Ishikawa (cell line): ENCODE measurements around the gene PHC1.

Source experiments
- CEBPB ChIP-seq: IDR thresholded peaks from 2 replicates; pipeline ENCODE4 v1.6.1; 2012
- CREB1 ChIP-seq: IDR thresholded peaks from 2 replicates; pipeline ENCODE4 v1.6.1; 2012; ENCODE audit warnings: low read depth
- EGR1 ChIP-seq: IDR thresholded peaks from 2 replicates; pipeline ENCODE4 v1.6.1; 2012
- EP300 ChIP-seq: IDR thresholded peaks from 2 replicates; pipeline ENCODE4 v1.6.1; 2012; ENCODE audit warnings: borderline replicate concordance
- FOXM1 ChIP-seq: IDR thresholded peaks from 2 replicates; pipeline ENCODE4 v1.6.1; 2012; ENCODE audit warnings: low read depth, borderline replicate concordance
- NFIC ChIP-seq: IDR thresholded peaks from 2 replicates; pipeline ENCODE4 v1.6.1; 2012
- RAD21 ChIP-seq: IDR thresholded peaks from 2 replicates; pipeline ENCODE4 v1.6.1; 2012; ENCODE audit warnings: low read depth
- TAF1 ChIP-seq: IDR thresholded peaks from 2 replicates; pipeline ENCODE4 v1.6.1; 2012; ENCODE audit warnings: low read depth, mild to moderate bottlenecking
- TCF12 ChIP-seq: IDR thresholded peaks from 2 replicates; pipeline ENCODE4 v1.6.1; 2012; ENCODE audit warnings: low read depth
- TEAD4 ChIP-seq: IDR thresholded peaks from 2 replicates; pipeline ENCODE4 v1.6.1; 2012
- YY1 ChIP-seq: IDR thresholded peaks from 2 replicates; pipeline ENCODE4 v1.6.1; 2012; ENCODE audit warnings: low read depth
- ZBTB7A ChIP-seq: IDR thresholded peaks from 2 replicates; pipeline ENCODE4 v1.6.1; 2012; ENCODE audit warnings: low read depth
- TF ChIP-seq, protein P1 (sequence below): IDR thresholded peaks from 2 replicates; pipeline ENCODE4 v1.6.1; 2012
- TF ChIP-seq, protein P2 (sequence below): IDR thresholded peaks from 2 replicates; pipeline ENCODE4 v1.6.1; 2012
- TF ChIP-seq, protein P3 (sequence below): IDR thresholded peaks from 2 replicates; pipeline ENCODE4 v1.6.1; 2012; ENCODE audit warnings: low read depth, mild to moderate bottlenecking

The PHC1 gene

DNA sequence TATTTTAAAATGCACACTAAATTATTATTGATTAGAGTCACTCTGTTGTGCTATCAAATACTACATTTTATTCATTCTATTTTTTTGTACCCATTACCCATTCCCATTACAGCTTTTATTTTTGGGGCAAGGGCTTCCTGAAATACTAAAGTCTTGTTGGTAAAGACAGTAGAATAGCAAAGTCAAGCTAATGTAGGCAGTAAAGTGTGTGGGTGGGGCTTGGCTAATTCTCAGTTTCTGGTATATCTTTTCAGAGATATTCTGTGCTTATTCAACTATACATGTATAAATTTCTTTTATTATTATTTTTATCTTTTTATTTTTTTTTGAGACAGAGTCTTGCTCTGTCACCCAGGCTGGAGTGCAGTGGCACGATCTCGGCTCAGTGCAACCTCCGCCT lies 22.3 kb upstream of the PHC1 start:
- TF ChIP-seq, protein P1, sequence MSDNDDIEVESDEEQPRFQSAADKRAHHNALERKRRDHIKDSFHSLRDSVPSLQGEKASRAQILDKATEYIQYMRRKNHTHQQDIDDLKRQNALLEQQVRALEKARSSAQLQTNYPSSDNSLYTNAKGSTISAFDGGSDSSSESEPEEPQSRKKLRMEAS = no peak
- TF ChIP-seq CREB1 (no peak), TAF1 (no peak)

DNA sequence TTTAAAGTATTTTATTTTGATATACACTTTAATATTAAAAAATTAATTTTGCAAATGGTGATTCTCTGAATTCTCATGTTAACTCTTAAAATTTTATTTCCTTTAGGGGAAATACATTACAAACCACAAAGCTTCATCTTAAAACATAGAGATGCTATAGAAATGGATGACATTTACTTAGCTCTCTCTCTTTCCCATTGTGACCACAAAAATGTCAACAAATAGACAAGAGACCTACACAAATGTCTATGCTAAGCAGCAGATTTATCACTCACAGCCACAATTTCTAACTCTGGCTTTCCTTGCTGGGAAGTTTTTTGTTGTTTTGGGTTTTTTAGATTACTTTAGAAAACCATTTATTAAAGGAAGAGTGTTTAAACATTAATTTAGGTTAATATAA lies 19.9 kb upstream of the PHC1 start:
- TF ChIP-seq NFIC = no peak
- no peak for TF ChIP-seq CEBPB
- no peak for TF ChIP-seq YY1
- no peak for TF ChIP-seq FOXM1
- TF ChIP-seq, protein P2, sequence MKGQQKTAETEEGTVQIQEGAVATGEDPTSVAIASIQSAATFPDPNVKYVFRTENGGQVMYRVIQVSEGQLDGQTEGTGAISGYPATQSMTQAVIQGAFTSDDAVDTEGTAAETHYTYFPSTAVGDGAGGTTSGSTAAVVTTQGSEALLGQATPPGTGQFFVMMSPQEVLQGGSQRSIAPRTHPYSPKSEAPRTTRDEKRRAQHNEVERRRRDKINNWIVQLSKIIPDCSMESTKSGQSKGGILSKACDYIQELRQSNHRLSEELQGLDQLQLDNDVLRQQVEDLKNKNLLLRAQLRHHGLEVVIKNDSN = no peak
- TF ChIP-seq ZBTB7A = no peak
- TF ChIP-seq TEAD4 = no peak
- no peak for TF ChIP-seq TCF12
- no peak for TF ChIP-seq EGR1
- no peak for TF ChIP-seq TAF1
- TF ChIP-seq RAD21 = no peak
- no peak for TF ChIP-seq EP300

DNA sequence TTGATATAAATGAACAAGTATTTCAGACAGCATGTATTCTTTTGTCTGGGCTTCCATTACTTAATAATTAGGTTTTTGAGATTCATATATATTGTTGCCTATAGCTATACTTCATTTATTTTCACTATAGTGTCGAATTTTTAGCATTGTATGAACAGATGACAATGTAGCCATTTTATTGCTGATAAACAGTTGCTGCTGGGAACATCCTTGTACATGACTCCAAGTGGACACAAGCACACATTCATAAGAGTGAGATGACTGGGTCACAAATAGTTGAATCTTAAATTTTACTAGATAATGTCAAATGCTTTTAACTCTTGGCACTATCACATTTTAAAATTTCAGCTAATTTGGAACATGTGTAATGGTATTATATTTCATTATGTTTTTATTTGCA lies 19.3 kb upstream of the PHC1 start:
- TF ChIP-seq CEBPB (no peak), EGR1 (no peak), RAD21 (no peak), CREB1 (no peak)
- TF ChIP-seq, protein P1 = no peak

DNA sequence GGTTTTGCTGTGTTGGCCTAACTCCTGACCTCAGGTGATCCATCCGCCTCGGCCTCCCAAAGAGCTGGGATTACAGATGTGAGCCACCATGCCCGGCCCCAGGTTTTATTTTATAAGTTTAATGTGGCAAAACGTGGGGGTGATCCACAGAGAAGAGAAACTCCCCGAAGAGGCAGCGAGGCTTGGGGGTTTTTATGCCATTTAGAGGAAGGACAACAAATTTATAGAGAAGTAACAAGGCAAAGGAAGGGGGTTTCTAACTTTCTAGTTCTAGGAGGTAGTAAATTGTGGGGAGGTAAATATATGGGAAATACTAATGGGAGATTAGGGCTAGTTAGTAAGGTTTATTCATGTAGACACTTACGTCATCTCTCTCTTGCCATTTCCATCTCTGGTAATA lies 17.2 kb upstream of the PHC1 start:
- TF ChIP-seq, protein P3, sequence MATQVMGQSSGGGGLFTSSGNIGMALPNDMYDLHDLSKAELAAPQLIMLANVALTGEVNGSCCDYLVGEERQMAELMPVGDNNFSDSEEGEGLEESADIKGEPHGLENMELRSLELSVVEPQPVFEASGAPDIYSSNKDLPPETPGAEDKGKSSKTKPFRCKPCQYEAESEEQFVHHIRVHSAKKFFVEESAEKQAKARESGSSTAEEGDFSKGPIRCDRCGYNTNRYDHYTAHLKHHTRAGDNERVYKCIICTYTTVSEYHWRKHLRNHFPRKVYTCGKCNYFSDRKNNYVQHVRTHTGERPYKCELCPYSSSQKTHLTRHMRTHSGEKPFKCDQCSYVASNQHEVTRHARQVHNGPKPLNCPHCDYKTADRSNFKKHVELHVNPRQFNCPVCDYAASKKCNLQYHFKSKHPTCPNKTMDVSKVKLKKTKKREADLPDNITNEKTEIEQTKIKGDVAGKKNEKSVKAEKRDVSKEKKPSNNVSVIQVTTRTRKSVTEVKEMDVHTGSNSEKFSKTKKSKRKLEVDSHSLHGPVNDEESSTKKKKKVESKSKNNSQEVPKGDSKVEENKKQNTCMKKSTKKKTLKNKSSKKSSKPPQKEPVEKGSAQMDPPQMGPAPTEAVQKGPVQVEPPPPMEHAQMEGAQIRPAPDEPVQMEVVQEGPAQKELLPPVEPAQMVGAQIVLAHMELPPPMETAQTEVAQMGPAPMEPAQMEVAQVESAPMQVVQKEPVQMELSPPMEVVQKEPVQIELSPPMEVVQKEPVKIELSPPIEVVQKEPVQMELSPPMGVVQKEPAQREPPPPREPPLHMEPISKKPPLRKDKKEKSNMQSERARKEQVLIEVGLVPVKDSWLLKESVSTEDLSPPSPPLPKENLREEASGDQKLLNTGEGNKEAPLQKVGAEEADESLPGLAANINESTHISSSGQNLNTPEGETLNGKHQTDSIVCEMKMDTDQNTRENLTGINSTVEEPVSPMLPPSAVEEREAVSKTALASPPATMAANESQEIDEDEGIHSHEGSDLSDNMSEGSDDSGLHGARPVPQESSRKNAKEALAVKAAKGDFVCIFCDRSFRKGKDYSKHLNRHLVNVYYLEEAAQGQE = no peak
- TF ChIP-seq ZBTB7A = no peak
- TF ChIP-seq EP300 = no peak
- TF ChIP-seq TCF12 = no peak
- no peak for TF ChIP-seq CREB1
- no peak for TF ChIP-seq YY1
- no peak for TF ChIP-seq NFIC
- TF ChIP-seq, protein P1 = no peak
- no peak for TF ChIP-seq FOXM1
- TF ChIP-seq CEBPB = no peak

DNA sequence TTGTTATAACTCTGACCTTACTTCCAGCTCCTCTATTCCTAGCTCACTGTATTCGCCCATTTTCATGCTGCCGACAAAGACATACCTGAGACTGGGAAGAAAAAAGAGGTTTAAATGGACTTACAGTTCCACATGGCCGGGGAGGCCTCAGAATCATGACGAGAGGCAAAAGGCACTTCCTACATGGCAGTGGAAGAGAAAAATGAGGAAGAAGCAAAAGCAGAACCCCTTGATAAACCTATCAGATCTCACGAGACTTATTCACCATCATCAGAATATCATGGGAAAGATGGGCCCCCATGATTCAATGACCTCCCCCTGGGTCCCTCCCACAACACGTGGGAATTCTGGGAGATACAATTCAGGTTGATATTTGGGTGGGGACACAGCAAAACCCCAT lies 14.5 kb upstream of the PHC1 start:
- TF ChIP-seq, protein P2 = no peak
- no peak for TF ChIP-seq EGR1
- no peak for TF ChIP-seq ZBTB7A

DNA sequence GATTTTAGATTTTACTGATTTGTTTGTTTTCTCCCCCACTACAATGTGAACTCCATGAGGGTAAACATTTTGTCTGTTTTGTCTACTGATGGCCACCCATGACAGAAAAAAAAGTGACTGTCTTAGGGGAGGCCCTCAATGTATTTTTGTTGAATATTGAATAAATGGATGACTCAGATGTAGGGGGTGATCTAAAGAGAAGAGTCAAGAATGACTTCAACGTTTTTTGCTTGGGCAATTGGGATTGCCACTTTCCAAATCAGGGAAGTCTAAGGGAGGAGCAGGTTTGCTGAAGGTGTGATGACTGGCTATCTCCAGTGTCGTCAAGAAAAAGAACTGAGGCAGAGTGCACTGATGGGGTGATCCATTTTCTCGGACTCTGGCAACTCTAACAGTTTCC lies 10.7 kb upstream of the PHC1 start:
- TF ChIP-seq YY1 (no peak), TEAD4 (no peak), EGR1 (no peak), RAD21 (no peak), TAF1 (no peak), CEBPB (no peak), CREB1 (no peak), TCF12 (no peak), ZBTB7A (no peak), FOXM1 (no peak), EP300 (no peak), NFIC (no peak)
- TF ChIP-seq, protein P2 = no peak
- TF ChIP-seq, protein P3 = no peak
- TF ChIP-seq, protein P1 = no peak
